HEK293 (cell line): Measurements from ENCODE around the gene SLC41A1.

ENCODE experiments used
- BCL11B ChIP-seq: fragments of 450-650 bp; formaldehyde crosslinking; IDR thresholded peaks from 2 replicates; pipeline ENCODE4 v1.5.1; 2016; ENCODE audit warnings: low read depth, missing biosample characterization, missing genetic modification characterization
- KLF7 ChIP-seq: fragments of 450-650 bp; formaldehyde crosslinking; IDR thresholded peaks from 2 replicates; pipeline ENCODE4 v1.5.1; 2016; ENCODE audit warnings: missing biosample characterization, missing genetic modification characterization, borderline replicate concordance
- KLF8 ChIP-seq: fragments of 450-650 bp; formaldehyde crosslinking; IDR thresholded peaks from 2 replicates; pipeline ENCODE4 v1.5.1; 2016; ENCODE audit warnings: missing biosample characterization, missing genetic modification characterization
- KLF9 ChIP-seq: fragments of 450-650 bp; formaldehyde crosslinking; IDR thresholded peaks from 2 replicates; pipeline ENCODE4 v1.5.1; 2016; ENCODE audit warnings: missing biosample characterization, missing genetic modification characterization, low read depth
- MEIS1 ChIP-seq: sonication (generic); formaldehyde crosslinking; IDR thresholded peaks from 2 replicates; pipeline ENCODE4 v1.8.1; 2022; ENCODE audit warnings: missing genetic modification reagents, mild to moderate bottlenecking, borderline replicate concordance
- MZF1 ChIP-seq: fragments of 450-650 bp; formaldehyde crosslinking; IDR thresholded peaks from 2 replicates; pipeline ENCODE4 v1.5.1; 2017; ENCODE audit warnings: missing biosample characterization, missing genetic modification characterization, borderline replicate concordance
- SP3 ChIP-seq: fragments of 450-650 bp; formaldehyde crosslinking; IDR thresholded peaks from 2 replicates; pipeline ENCODE4 v1.5.1; 2016; ENCODE audit warnings: missing biosample characterization, missing genetic modification characterization
- WT1 ChIP-seq: fragments of 450-650 bp; formaldehyde crosslinking; IDR thresholded peaks from 2 replicates; pipeline ENCODE4 v1.5.1; 2016; ENCODE audit warnings: missing biosample characterization, missing genetic modification characterization
- ZBTB17 ChIP-seq: fragments of 450-650 bp; formaldehyde crosslinking; IDR thresholded peaks from 2 replicates; pipeline ENCODE4 v1.5.1; 2016; ENCODE audit warnings: missing biosample characterization, missing genetic modification characterization
- ZBTB48 ChIP-seq: fragments of 450-650 bp; formaldehyde crosslinking; IDR thresholded peaks from 2 replicates; pipeline ENCODE4 v1.5.1; 2016; ENCODE audit warnings: missing biosample characterization, missing genetic modification characterization
- ZBTB7A ChIP-seq: fragments of 450-650 bp; formaldehyde crosslinking; IDR thresholded peaks from 2 replicates; pipeline ENCODE4 v1.5.1; 2016; ENCODE audit warnings: low read depth, missing biosample characterization, missing genetic modification characterization
- ZBTB8A ChIP-seq: fragments of 450-650 bp; formaldehyde crosslinking; IDR thresholded peaks from 2 replicates; pipeline ENCODE4 v1.5.1; 2016; ENCODE audit warnings: missing biosample characterization, missing genetic modification characterization
- ZEB2 ChIP-seq: fragments of 450-650 bp; formaldehyde crosslinking; IDR thresholded peaks from 2 replicates; pipeline ENCODE4 v1.5.1; 2016; ENCODE audit warnings: missing biosample characterization, missing genetic modification characterization
- ZFP37 ChIP-seq: fragments of 450-650 bp; formaldehyde crosslinking; IDR thresholded peaks from 2 replicates; pipeline ENCODE4 v1.5.1; 2016; ENCODE audit warnings: missing biosample characterization, missing genetic modification characterization
- ZFP69B ChIP-seq: fragments of 450-650 bp; formaldehyde crosslinking; IDR thresholded peaks from 2 replicates; pipeline ENCODE4 v1.5.1; 2016; ENCODE audit warnings: missing biosample characterization, missing genetic modification characterization
- ZNF138 ChIP-seq: fragments of 450-650 bp; formaldehyde crosslinking; IDR thresholded peaks from 2 replicates; pipeline ENCODE4 v1.5.1; 2016; ENCODE audit warnings: missing biosample characterization, missing genetic modification characterization, borderline replicate concordance
- ZNF211 ChIP-seq: fragments of 450-650 bp; formaldehyde crosslinking; IDR thresholded peaks from 2 replicates; pipeline ENCODE4 v1.5.1; 2016; ENCODE audit warnings: low read depth, missing biosample characterization, missing genetic modification characterization
- ZNF324 ChIP-seq: fragments of 450-650 bp; formaldehyde crosslinking; IDR thresholded peaks from 2 replicates; pipeline ENCODE4 v1.5.1; 2016; ENCODE audit warnings: missing biosample characterization, missing genetic modification characterization
- ZNF391 ChIP-seq: fragments of 450-650 bp; formaldehyde crosslinking; IDR thresholded peaks from 2 replicates; pipeline ENCODE4 v1.5.1; 2016; ENCODE audit warnings: low read depth, missing biosample characterization, missing genetic modification characterization, borderline replicate concordance
- ZNF555 ChIP-seq: fragments of 450-650 bp; formaldehyde crosslinking; conservative IDR thresholded peaks from 2 replicates; pipeline ENCODE4 v1.5.1; 2017; ENCODE audit warnings: missing biosample characterization, mild to moderate bottlenecking, missing genetic modification characterization, inconsistent platforms
- ZNF571 ChIP-seq: fragments of 450-650 bp; formaldehyde crosslinking; IDR thresholded peaks from 2 replicates; pipeline ENCODE4 v1.5.0; 2017; ENCODE audit warnings: missing biosample characterization, missing genetic modification characterization
- ZNF596 ChIP-seq: fragments of 450-650 bp; IDR thresholded peaks from 2 replicates; pipeline ENCODE4 v1.5.0; 2018; ENCODE audit warnings: missing biosample characterization, mild to moderate bottlenecking, missing genetic modification characterization, moderate library complexity
- ZNF624 ChIP-seq: fragments of 450-650 bp; formaldehyde crosslinking; IDR thresholded peaks from 2 replicates; pipeline ENCODE4 v1.5.1; 2017; ENCODE audit warnings: missing biosample characterization, missing genetic modification characterization
- ZNF660 ChIP-seq: fragments of 450-650 bp; IDR thresholded peaks from 2 replicates; pipeline ENCODE4 v1.5.1; 2018; ENCODE audit warnings: missing biosample characterization, mild to moderate bottlenecking, missing genetic modification characterization
- ZNF701 ChIP-seq: fragments of 450-650 bp; formaldehyde crosslinking; IDR thresholded peaks from 2 replicates; pipeline ENCODE4 v1.5.1; 2016; ENCODE audit warnings: missing biosample characterization, missing genetic modification characterization
- ZNF837 ChIP-seq: fragments of 450-650 bp; formaldehyde crosslinking; IDR thresholded peaks from 2 replicates; pipeline ENCODE4 v1.5.1; 2016; ENCODE audit warnings: missing biosample characterization, missing genetic modification characterization
- ZNF843 ChIP-seq: fragments of 450-650 bp; formaldehyde crosslinking; IDR thresholded peaks from 2 replicates; pipeline ENCODE4 v1.5.1; 2016; ENCODE audit warnings: missing biosample characterization, missing genetic modification characterization
- TF ChIP-seq, protein P1 (sequence below): fragments of 450-650 bp; formaldehyde crosslinking; IDR thresholded peaks from 2 replicates; pipeline ENCODE4 v1.5.1; 2016; ENCODE audit warnings: missing biosample characterization, missing genetic modification characterization
- TF ChIP-seq, protein P2 (sequence below): IDR thresholded peaks from 2 replicates; pipeline ENCODE4 v1.6.1; 2011; ENCODE audit warnings: mild to moderate bottlenecking, low read depth, low read length, borderline replicate concordance
- TF ChIP-seq, protein P3 (sequence below): fragments of 450-650 bp; formaldehyde crosslinking; IDR thresholded peaks from 2 replicates; pipeline ENCODE4 v1.5.1; 2017; ENCODE audit warnings: missing biosample characterization, missing genetic modification characterization
- TF ChIP-seq, protein P4 (sequence below): fragments of 450-650 bp; formaldehyde crosslinking; IDR thresholded peaks from 2 replicates; pipeline ENCODE4 v1.5.1; 2016; ENCODE audit warnings: missing biosample characterization, missing genetic modification characterization

Gene SLC41A1

DNA sequence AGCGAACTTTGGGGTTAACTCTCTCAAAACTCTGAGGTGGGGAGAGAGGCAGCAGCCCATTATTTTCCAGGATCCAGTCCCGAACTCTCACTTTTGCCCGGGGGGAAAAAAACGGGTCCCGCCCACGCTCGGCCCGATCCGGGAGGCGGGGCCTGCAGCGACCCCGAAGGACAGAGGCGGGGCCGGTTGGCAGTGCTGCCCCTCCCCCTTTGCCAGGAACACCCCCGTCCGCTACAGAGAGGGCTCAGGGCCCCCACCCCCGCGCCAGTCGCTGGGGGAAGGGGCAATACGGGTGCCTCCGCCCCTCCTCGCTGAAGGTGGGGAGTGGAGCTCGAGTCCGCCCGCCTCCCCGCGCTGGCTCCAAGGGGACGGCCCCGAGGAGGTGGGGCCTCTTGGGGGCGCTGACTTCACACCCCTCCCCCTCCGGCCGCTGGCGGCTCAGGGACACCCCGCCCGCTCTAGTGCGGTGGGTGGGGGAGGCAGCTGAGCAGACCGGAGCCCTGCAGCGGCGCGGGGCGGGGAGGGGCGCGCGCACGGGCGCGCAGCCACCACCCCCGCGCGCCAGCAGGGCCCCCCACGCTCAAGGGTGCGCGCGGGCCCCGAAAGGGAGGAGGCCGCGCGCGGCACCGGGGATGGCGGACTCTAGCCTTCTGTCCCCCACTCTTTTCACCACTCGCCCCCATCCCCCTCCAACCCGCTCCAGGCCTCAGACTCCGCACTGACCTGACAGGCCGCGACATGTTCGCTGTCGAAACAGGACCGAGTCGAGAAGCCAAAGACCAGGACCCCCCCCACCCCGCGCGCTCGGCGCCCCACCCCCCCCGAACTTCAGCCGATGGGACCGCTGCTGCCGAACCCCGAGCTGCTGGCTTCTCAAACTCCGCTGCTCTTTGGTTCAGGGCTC, 63.5 kb downstream of the SLC41A1 start (continued):
- TF ChIP-seq ZNF324 (tag by site-specific recombination) (peak; percentile 87), ZNF555 (tag by site-specific recombination) (no peak), ZNF660 (tag by site-specific recombination) (peak; percentile 61; the same call in 1 of the 2 replicates), ZNF843 (peak; percentile 66; the same call in 1 of the 2 replicates), ZNF624 (no peak), ZBTB7A (tag by site-specific recombination) (0 out of 2 replicates have a peak, but pooled peaks have one; percentile 68), ZBTB8A (tag by site-specific recombination) (no peak; the same call in 1 of the 2 replicates), ZNF571 (tag by site-specific recombination) (no peak), MEIS1 (CRISPR knock-in tag) (no peak), ZBTB48 (peak; percentile 45; the same call in 1 of the 2 replicates), ZNF391 (tag by site-specific recombination) (peak; percentile 35; the same call in 1 of the 2 replicates), SP3 (tag by site-specific recombination) (peak; percentile 96), WT1 (peak; percentile 43; the same call in 1 of the 2 replicates), ZBTB17 (tag by site-specific recombination) (no peak; the same call in 1 of the 2 replicates), ZFP37 (peak; percentile 43; the same call in 1 of the 2 replicates), ZNF837 (tag by site-specific recombination) (no peak), KLF9 (tag by site-specific recombination) (peak; percentile 97), BCL11B (peak; percentile 57; the same call in 1 of the 2 replicates), ZFP69B (tag by site-specific recombination) (peak; percentile 72), ZNF211 (tag by site-specific recombination) (no peak), ZNF138 (tag by site-specific recombination) (no peak), ZNF596 (no peak; the same call in 1 of the 2 replicates), ZEB2 (tag by site-specific recombination) (peak; percentile 92), KLF7 (tag by site-specific recombination) (peak; percentile 57; the same call in 1 of the 2 replicates), ZNF701 (no peak), MZF1 (tag by site-specific recombination) (no peak), KLF8 (tag by site-specific recombination) (peak; percentile 92)
- TF ChIP-seq, protein P1, sequence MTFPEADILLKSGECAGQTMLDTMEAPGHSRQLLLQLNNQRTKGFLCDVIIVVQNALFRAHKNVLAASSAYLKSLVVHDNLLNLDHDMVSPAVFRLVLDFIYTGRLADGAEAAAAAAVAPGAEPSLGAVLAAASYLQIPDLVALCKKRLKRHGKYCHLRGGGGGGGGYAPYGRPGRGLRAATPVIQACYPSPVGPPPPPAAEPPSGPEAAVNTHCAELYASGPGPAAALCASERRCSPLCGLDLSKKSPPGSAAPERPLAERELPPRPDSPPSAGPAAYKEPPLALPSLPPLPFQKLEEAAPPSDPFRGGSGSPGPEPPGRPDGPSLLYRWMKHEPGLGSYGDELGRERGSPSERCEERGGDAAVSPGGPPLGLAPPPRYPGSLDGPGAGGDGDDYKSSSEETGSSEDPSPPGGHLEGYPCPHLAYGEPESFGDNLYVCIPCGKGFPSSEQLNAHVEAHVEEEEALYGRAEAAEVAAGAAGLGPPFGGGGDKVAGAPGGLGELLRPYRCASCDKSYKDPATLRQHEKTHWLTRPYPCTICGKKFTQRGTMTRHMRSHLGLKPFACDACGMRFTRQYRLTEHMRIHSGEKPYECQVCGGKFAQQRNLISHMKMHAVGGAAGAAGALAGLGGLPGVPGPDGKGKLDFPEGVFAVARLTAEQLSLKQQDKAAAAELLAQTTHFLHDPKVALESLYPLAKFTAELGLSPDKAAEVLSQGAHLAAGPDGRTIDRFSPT: peak; percentile 98
- TF ChIP-seq, protein P2, sequence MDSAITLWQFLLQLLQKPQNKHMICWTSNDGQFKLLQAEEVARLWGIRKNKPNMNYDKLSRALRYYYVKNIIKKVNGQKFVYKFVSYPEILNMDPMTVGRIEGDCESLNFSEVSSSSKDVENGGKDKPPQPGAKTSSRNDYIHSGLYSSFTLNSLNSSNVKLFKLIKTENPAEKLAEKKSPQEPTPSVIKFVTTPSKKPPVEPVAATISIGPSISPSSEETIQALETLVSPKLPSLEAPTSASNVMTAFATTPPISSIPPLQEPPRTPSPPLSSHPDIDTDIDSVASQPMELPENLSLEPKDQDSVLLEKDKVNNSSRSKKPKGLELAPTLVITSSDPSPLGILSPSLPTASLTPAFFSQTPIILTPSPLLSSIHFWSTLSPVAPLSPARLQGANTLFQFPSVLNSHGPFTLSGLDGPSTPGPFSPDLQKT: no peak
- TF ChIP-seq, protein P3, sequence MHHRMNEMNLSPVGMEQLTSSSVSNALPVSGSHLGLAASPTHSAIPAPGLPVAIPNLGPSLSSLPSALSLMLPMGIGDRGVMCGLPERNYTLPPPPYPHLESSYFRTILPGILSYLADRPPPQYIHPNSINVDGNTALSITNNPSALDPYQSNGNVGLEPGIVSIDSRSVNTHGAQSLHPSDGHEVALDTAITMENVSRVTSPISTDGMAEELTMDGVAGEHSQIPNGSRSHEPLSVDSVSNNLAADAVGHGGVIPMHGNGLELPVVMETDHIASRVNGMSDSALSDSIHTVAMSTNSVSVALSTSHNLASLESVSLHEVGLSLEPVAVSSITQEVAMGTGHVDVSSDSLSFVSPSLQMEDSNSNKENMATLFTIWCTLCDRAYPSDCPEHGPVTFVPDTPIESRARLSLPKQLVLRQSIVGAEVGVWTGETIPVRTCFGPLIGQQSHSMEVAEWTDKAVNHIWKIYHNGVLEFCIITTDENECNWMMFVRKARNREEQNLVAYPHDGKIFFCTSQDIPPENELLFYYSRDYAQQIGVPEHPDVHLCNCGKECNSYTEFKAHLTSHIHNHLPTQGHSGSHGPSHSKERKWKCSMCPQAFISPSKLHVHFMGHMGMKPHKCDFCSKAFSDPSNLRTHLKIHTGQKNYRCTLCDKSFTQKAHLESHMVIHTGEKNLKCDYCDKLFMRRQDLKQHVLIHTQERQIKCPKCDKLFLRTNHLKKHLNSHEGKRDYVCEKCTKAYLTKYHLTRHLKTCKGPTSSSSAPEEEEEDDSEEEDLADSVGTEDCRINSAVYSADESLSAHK (tag by site-specific recombination): no peak
- TF ChIP-seq, protein P4, sequence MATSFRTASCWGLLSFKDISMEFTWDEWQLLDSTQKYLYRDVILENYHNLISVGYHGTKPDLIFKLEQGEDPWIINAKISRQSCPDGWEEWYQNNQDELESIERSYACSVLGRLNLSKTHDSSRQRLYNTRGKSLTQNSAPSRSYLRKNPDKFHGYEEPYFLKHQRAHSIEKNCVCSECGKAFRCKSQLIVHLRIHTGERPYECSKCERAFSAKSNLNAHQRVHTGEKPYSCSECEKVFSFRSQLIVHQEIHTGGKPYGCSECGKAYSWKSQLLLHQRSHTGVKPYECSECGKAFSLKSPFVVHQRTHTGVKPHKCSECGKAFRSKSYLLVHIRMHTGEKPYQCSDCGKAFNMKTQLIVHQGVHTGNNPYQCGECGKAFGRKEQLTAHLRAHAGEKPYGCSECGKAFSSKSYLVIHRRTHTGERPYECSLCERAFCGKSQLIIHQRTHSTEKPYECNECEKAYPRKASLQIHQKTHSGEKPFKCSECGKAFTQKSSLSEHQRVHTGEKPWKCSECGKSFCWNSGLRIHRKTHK (tag by site-specific recombination): no peak
